ENCODE measurements around the gene DNMT3A. TPM values are rescaled to one million over a fixed set of nuclear protein-coding genes. Genes with fewer than 3 reads are reported as not detected.

The DNMT3A gene
- total RNA-seq, 1 experiment from 2014 or later: 215 TPM

- peak overlapping the region; percentile 75 for H3K4me2 ChIP-seq (ENCODE audit: insufficient read depth, insufficient read length, low read length)
- Mint-ChIP-seq H3K27me3 (ENCODE audit: low read depth) (no peaks in the 10 kb centered on the region; the same call in 1 of the 2 replicates), H3K9me3 (no peaks in the 10 kb centered on the region), H3K4me3 (peak overlapping the region; percentile 91 to 94), H3K27ac (peak overlapping the region; percentile 3 to 89 (median 82)), H3K4me1 (peaks cover 34 to 42% of the 10 kb centered on the region in 2 experiments), H3K36me3 (ENCODE audit: insufficient read depth in 1 of 3, low read depth in 3 of 3) (peaks cover 62 to 69% (median 62%) of the 10 kb centered on the region in 3 experiments)
- H3K23me2 ChIP-seq (ENCODE audit: insufficient read length, low read depth, low read length, poor library complexity, severe bottlenecking): peaks cover 18% of the 10 kb centered on the region
- no peak overlapping the region for H2BK15ac ChIP-seq (ENCODE audit: low read depth, low read length)
- no peak overlapping the region for H2AK5ac ChIP-seq (ENCODE audit: insufficient read length, low read length)
- no peaks in the 10 kb centered on the region for H4K20me1 ChIP-seq (ENCODE audit: control insufficient read depth, insufficient read depth, insufficient read length)
- no peak overlapping the region for H2BK5ac ChIP-seq (ENCODE audit: insufficient read length, low read length)
- H2BK12ac ChIP-seq (ENCODE audit: insufficient read length, low read depth, low read length): no peak overlapping the region
- no peak overlapping the region for H2BK120ac ChIP-seq (ENCODE audit: low read depth, low read length, poor library complexity, severe bottlenecking)
- no peak overlapping the region for H4K5ac ChIP-seq (ENCODE audit: insufficient read length, low read depth, low read length)
- H3K18ac ChIP-seq (ENCODE audit: insufficient read length, low read depth, low read length): peak overlapping the region; percentile 18
- H2AFZ ChIP-seq (ENCODE audit: low read length): no peak overlapping the region
- H3K56ac ChIP-seq (ENCODE audit: insufficient read length, low read depth, low read length): no peak overlapping the region
- H3K14ac ChIP-seq (ENCODE audit: insufficient read depth, low read length): peak overlapping the region; percentile 7
- WGBS (ENCODE audit: extremely low coverage, insufficient read length, low lambda C conversion rate): no CpG with 5 or more reads among the region's 28 CpGs
- no peak overlapping the region for H3T11ph ChIP-seq (ENCODE audit: low read length)
- H3K79me1 ChIP-seq (ENCODE audit: insufficient read depth, low read depth, low read length, poor library complexity, severe bottlenecking): peaks cover 6% of the 10 kb centered on the region
- H4K8ac ChIP-seq (replicated peaks; ENCODE audit: insufficient read length, low read depth, low read length): no peak overlapping the region
- H4K91ac ChIP-seq (ENCODE audit: insufficient read length, low read depth, low read length): no peak overlapping the region
- DNase-seq: no peak
- H2BK20ac ChIP-seq (ENCODE audit: low read depth, low read length, poor library complexity, severe bottlenecking): no peak overlapping the region
- TF ChIP-seq, protein P1, sequence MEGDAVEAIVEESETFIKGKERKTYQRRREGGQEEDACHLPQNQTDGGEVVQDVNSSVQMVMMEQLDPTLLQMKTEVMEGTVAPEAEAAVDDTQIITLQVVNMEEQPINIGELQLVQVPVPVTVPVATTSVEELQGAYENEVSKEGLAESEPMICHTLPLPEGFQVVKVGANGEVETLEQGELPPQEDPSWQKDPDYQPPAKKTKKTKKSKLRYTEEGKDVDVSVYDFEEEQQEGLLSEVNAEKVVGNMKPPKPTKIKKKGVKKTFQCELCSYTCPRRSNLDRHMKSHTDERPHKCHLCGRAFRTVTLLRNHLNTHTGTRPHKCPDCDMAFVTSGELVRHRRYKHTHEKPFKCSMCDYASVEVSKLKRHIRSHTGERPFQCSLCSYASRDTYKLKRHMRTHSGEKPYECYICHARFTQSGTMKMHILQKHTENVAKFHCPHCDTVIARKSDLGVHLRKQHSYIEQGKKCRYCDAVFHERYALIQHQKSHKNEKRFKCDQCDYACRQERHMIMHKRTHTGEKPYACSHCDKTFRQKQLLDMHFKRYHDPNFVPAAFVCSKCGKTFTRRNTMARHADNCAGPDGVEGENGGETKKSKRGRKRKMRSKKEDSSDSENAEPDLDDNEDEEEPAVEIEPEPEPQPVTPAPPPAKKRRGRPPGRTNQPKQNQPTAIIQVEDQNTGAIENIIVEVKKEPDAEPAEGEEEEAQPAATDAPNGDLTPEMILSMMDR (conservative IDR thresholded peaks at IDR 0.05): no peak
- H3K9ac ChIP-seq (ENCODE audit: extremely low read depth, insufficient read length, low read length): peak overlapping the region; percentile 20
- no peak overlapping the region for H3K27ac ChIP-seq (ENCODE audit: insufficient read length, low read depth, low read length)
- no peak overlapping the region for H3K23ac ChIP-seq (ENCODE audit: insufficient read length, low read depth, low read length)
- H3K79me2 ChIP-seq (ENCODE audit: insufficient read depth, low read length): peaks cover 19% of the 10 kb centered on the region; the same call in 1 of the 2 replicates
- no peak overlapping the region for H3K4ac ChIP-seq (ENCODE audit: low read depth, low read length)
- no peaks in the 10 kb centered on the region for H3K27me3 ChIP-seq (ENCODE audit: insufficient read depth, low read length)
- no peaks in the 10 kb centered on the region for H3K9me3 ChIP-seq (ENCODE audit: control insufficient read depth, low read depth, low read length)
- peaks cover 11% of the 10 kb centered on the region for H3K4me1 ChIP-seq (ENCODE audit: insufficient read depth, low read length)
Observed at GRCh38 chr2:25250331-25251070, 91.2 kb downstream of the DNMT3A start.

All from H9 (cell line).